GM04504 (cell line): ENCODE results near the gene SLC22A7.
"Not testable (repeated sequence)": the region's sequence is repeated elsewhere in the genome, so short reads cannot be mapped to it uniquely, and the experiment has no call there.

Experiments
- DNase-seq: peaks from one replicate; pipeline ENCODE4 v3.0.0-alpha.2; 2012; ENCODE audit warnings: low read depth

The SLC22A7 gene

DNA sequence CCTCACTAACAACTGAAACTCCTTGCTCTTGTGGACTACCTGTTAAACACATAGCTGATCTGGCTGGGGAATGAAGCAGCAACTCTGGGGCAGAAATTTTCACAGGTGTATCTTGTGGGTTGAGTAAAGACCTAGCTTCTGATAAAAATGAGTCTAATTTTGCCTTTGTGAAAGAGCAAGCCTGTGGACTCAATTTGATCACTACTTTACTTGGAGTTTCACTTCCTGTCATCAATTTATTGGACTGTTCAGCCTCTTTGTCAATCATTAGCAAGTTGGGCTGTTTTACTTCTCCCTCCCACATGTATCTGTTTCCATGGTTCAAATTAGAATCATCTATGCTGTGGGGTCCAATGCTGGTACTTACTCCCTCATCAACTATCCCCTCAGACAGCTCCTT lies 40.2 kb downstream of the SLC22A7 start:
- DNase-seq, result no peak

DNA sequence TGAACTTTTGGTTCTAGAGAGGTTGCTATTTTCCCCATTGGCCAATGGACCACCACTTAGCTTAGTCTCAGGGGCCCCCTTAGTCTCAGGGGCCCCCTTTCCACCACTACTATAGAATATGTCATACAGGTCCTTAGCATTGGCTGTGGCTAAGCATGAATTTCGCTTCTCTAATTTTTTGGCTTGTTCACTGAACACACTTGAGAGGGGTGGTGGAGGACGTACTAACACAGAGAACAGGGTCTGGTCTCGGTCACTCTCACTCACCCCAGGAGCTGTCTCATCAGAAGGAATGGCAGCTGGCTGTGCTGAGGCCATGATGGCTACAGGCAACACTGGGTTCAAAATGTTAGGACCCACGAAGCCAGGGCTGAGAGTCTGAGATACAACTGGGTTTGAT lies 41.1 kb downstream of the SLC22A7 start:
- no peak for DNase-seq

DNA sequence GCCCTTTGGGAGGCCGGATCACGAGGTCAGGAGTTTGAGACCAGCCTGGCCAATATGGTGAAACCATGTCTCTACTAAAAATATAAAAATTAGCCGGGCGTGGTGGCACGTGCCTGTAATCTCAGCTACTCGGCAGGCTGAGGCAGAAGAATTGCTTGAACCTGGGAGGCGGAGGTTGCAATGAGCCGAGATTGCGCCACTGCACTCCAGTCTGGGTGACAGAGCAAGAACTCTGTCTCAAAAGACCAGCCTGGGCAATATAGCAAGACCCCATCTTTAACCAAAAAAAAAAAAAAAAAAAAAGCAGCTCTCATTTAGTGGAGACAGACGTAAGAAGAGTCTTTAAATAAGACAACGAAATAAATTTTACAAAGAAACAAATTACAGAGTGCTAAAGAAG lies 48.2 kb downstream of the SLC22A7 start:
- DNase-seq, result not testable (repeated sequence)

DNA sequence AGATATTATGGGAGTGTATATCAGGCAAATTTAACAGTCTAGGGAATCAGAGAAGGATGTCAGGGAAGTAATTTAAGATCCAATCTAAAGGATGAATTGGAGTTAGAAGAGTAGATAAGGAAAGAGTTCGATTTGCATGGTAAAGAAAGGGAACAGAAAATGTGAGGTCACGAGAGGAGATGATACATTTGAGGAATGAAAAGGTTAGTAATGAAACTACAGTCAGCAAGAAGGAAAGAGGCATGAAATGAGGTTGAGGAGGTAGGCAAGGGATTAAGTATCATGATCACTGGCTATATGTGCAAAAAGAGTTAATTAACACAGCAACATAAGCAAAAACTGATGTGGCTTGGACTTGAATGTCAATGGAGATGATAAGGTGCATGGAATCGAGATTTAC lies 49.0 kb downstream of the SLC22A7 start:
- no peak for DNase-seq

DNA sequence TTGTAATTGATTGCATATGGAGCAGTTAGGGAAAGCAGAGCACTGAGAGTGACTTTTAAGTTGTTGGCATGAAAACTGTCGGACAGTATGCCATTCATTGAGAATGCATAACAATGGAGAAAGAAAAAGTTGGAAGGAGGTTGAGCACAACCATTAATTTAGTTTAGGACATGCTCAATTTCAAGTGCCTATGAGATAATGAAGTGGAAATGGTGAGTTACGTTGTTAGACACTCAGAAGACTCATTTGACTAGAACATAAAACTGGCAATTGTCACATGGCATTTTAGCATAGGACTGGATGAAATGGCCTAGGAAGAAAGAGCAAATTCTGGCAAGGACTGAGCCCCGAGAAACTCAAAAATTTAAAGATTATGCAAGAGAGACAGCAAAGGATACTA lies 49.4 kb downstream of the SLC22A7 start:
- DNase-seq, result no peak

DNA sequence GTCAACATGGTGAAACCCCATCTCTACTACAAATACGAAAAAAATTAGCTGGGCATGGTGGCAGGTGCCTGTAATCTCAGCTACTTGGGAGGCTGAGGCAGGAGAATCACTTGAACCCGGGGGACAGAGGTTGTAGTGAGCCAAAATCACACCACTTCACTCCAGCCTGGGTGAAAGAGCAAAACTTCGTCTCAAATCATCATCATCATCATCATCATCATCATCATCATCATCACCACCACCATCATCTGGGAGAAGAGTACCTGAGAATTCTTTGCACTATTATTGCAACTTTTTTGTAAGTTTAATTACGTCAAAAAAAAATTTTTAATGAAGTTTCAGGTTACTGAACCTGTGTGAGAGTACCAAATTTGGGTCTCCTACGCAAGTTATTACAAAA lies 53.9 kb downstream of the SLC22A7 start:
- not testable (repeated sequence) for DNase-seq
